NT2/D1 (cell line): ENCODE data around the gene DHTKD1.

Source experiments
- SUZ12 ChIP-seq: IDR thresholded peaks from 2 replicates; pipeline ENCODE4 v1.6.1; 2011; ENCODE audit not compliant: insufficient read length, insufficient read depth; ENCODE audit errors: extremely low read depth
- YY1 ChIP-seq: IDR thresholded peaks from 2 replicates; pipeline ENCODE4 v1.6.1; 2011; ENCODE audit not compliant: insufficient read length, insufficient read depth
- ZNF274 ChIP-seq: IDR thresholded peaks from 2 replicates; pipeline ENCODE4 v1.6.1; 2011; ENCODE audit warnings: mild to moderate bottlenecking, low read depth, low read length

DNA sequence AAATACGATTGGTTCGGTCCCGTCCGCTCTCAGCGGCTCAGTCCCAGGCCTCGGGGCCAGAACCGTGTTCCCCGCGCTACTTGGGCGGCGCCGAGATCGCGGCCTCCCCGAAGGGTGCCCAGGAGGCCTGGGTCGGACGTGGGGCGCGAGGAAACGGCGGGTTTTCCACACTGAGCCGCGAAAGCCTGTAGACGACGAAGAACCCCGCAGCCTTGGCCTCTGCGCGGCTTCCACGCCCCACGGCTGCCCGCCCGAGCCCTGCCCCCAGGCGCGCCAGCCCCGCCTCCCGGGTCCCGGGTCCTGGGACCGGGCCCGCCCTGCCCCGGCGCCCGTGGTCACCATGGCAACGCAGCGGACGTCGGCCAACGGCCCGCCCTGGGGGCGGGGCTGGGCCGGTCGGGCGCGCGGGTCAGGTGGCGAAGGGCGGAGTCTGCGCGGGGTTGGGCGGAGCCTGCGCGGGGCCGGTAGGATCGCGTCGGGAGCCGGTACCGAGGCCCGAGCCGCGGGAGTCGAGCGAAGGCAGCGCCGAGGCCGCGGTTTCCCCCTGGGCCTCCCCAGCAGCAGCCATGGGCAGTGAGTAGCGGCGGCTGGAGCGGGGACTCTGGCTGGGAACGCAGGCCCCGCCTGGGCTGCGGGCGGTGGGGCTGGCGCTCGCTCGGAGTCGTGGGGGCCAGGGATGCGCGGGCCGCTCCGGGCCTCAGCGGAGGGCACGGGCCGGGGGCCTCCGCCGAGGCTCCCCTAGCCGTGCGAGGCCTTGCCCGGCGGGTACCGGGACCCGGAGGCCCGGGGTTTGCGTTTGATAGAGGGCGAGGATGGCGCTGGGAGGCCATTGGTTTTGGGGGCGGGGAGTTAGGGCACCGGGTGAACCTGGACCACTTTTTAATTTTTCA, 60.7 kb downstream of the DHTKD1 start, which contains the start of gene SEC61A2:
- TF ChIP-seq SUZ12 (no peak), ZNF274 (no peak), YY1 (no peak)
